GM12891 (cell line): ENCODE data around the gene HSP90AB1.

ENCODE experiments used
- PAX5 ChIP-seq: IDR thresholded peaks from 2 replicates; pipeline ENCODE4 v1.6.1; 2011; ENCODE audit warnings: low read length, moderate library complexity, mild to moderate bottlenecking; ENCODE audit not compliant: insufficient read depth, severe bottlenecking
- POLR2A ChIP-seq: IDR thresholded peaks from 2 replicates; pipeline ENCODE4 v1.6.1; 2011; ENCODE audit warnings: low read depth, low read length, control low read depth
- POLR2AphosphoS5 ChIP-seq: IDR thresholded peaks from 2 replicates; pipeline ENCODE4 v1.6.1; 2011; ENCODE audit warnings: low read depth, low read length, control low read depth
- POU2F2 ChIP-seq: IDR thresholded peaks from 2 replicates; pipeline ENCODE4 v1.6.1; 2011; ENCODE audit warnings: low read depth, mild to moderate bottlenecking, control low read depth, low read length, moderate library complexity
- SPI1 ChIP-seq: IDR thresholded peaks from 2 replicates; pipeline ENCODE4 v1.6.1; 2011; ENCODE audit warnings: low read depth, low read length, control low read depth
- TAF1 ChIP-seq: IDR thresholded peaks from 2 replicates; pipeline ENCODE4 v1.6.1; 2011; ENCODE audit warnings: low read depth, low read length, control low read depth

DNA sequence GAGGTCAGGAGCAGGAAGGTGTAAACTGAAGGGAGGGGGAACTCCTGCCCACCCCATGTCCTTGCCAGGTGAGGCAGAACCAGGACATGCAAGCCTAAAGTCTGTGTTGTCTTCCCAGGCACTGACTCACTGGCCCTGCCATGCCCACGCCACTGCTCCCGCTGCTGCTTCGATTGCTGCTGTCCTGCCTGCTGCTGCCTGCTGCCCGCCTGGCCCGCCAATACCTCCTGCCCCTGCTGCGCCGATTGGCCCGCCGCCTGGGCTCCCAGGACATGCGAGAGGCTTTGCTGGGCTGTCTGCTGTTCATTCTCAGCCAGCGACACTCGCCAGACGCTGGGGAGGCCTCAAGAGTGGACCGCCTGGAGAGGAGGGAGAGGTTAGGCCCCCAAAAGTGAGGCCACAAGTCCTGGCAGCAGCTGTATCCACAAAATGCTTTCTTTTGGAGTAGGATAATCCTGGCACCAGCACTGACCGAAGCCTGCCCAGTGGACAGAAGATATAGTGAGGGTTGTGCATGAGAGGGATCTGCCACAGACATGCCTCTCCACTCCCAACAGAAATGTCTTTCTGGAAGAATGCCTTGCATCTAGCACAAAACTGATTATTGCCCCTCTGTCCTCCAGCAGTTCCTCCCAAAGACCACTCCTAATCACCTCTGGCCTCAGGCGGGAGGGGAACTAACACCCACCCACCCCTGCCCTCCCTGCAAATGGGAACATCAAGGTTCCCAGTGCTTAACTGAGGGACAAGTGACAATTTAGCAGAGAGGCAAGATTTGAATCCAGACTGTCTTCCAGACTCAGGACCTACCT is 29.4 kb upstream of the HSP90AB1 start:
- TF ChIP-seq SPI1 (no peak), POLR2A (no peak), POLR2AphosphoS5 (no peak), TAF1 (no peak), PAX5 (no peak), POU2F2 (no peak)
